Measurements from ENCODE around the gene ANGPTL2.

- TF ChIP-seq CTCF (IDR thresholded peaks at IDR 0.05; ENCODE audit: poor library complexity) (no peak), EZH2 (IDR thresholded peaks at IDR 0.05; ENCODE audit: borderline replicate concordance) (no peak), EZH2phosphoT487 (IDR thresholded peaks at IDR 0.05; ENCODE audit: low read depth, severe bottlenecking, unreplicated experiment) (no peak)
These were observed 30.9 kb downstream of the ANGPTL2 start for GRCh38 chr9:127091526-127091925.
